Measurements from ENCODE around the gene LMNTD2. TPM values are rescaled to one million over a fixed set of nuclear protein-coding genes. Genes with fewer than 3 reads are reported as not detected.

LMNTD2 gene
- total and polyA plus RNA-seq, 2 experiments from 2014 or later, result 18.4 to 21.1 TPM

DNA sequence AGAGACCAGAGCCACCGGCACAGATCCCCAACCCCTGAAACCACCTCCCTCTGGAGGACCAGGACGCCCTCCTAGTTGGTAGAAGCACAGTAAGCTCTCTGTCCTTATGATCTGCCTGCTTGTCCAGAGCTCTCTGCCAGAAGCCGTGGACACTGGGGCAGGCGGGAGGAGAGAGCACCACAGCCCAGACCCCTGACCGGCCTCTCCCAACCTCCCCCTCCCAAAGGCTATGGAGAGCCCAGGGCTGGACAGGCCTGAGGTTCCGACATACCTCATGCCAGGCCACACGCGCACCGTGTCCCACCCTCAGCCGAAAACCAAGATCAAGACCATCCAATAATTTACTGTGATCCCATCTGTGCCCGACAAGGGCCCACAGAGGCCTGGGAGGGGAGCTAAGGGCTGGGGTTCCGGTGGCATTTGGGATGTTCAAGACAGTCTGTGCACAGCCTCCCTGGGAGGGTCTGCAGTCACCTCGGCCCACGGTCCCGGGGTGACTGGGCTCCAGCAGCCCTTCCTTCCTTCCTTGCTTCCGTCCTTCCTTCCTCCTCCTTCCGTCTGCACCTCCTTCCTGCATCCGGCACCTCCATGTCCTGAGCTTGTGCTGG lies 28.5 kb downstream of the LMNTD2 start:
- DNase-seq (ENCODE audit: low read depth in 1 of 2, low spot score in 1 of 2), result no peak
- TF ChIP-seq, protein P1, sequence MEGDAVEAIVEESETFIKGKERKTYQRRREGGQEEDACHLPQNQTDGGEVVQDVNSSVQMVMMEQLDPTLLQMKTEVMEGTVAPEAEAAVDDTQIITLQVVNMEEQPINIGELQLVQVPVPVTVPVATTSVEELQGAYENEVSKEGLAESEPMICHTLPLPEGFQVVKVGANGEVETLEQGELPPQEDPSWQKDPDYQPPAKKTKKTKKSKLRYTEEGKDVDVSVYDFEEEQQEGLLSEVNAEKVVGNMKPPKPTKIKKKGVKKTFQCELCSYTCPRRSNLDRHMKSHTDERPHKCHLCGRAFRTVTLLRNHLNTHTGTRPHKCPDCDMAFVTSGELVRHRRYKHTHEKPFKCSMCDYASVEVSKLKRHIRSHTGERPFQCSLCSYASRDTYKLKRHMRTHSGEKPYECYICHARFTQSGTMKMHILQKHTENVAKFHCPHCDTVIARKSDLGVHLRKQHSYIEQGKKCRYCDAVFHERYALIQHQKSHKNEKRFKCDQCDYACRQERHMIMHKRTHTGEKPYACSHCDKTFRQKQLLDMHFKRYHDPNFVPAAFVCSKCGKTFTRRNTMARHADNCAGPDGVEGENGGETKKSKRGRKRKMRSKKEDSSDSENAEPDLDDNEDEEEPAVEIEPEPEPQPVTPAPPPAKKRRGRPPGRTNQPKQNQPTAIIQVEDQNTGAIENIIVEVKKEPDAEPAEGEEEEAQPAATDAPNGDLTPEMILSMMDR (IDR thresholded peaks at IDR 0.05; ENCODE audit: low read depth, low read length), result no peak
- peaks cover 6% of the 10 kb centered on the region for H3K4me1 ChIP-seq (ENCODE audit: low read depth)

GRCh38 chr11:530960-531831 lies 29.3 kb downstream of the LMNTD2 start:
- Histone ChIP-seq H3K9me3 (ENCODE audit: low read depth) (no peaks in the 10 kb centered on the region), H3K4me1 (ENCODE audit: low read depth) (peaks cover 6% of the 10 kb centered on the region), H3K4me3 (no peak overlapping the region), H3K27me3 (no peaks in the 10 kb centered on the region), H3K36me3 (peaks cover 7% of the 10 kb centered on the region), H3K27ac (no peak overlapping the region)
- no peak for DNase-seq (ENCODE audit: low read depth in 1 of 2, low spot score in 1 of 2)
- TF ChIP-seq, protein P1 (IDR thresholded peaks at IDR 0.05; ENCODE audit: low read depth, low read length), result no peak

More for the DNA sequence above, 28.5 kb downstream of the LMNTD2 start:
- Histone ChIP-seq H3K27ac (no peak overlapping the region), H3K4me3 (no peak overlapping the region), H3K9me3 (ENCODE audit: low read depth) (no peaks in the 10 kb centered on the region), H3K36me3 (peaks cover 7% of the 10 kb centered on the region), H3K27me3 (no peaks in the 10 kb centered on the region)

DNA sequence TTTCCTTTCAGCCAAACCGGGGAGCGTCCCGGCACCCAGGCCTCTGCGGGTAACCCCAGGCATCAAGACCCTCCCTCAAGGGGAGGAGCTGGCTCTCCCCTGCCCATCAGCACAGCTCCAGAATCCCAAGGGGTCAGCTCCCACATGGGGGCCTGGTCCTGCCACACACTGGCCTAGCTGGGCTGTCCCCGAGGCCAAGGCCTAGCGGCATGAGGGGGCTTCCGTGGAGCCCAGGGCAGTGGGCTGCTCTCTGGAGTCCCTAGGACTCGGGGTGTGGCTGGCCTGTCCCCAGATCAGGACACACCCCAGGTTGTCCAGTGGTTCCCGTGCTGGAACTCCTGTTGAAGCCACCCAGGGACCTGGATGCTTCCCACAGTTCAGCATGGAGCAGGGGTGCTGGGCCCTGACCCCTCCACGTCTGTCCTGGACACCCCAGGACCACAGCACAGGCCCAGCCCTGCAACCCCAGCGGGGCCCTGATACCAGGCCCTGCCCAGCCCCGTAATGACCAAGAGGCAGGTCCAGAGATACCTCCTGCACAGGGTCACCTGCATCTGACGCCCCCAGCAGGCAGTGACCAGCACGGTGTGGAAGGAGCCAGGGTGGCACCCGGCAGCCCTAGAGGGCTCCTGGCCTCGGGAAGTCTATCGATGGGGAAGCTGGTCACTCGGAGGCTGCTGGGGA lies 30.7 kb downstream of the LMNTD2 start:
- TF ChIP-seq, protein P1 (IDR thresholded peaks at IDR 0.05; ENCODE audit: low read depth, low read length), result no peak
- H3K27ac ChIP-seq, result no peak overlapping the region
- H3K36me3 ChIP-seq, result peaks cover 7% of the 10 kb centered on the region
- H3K4me1 ChIP-seq (ENCODE audit: low read depth), result peaks cover 6% of the 10 kb centered on the region
- H3K4me3 ChIP-seq, result no peak overlapping the region
- H3K27me3 ChIP-seq, result no peaks in the 10 kb centered on the region
- DNase-seq (ENCODE audit: low read depth in 1 of 2, low spot score in 1 of 2), result no peak
- H3K9me3 ChIP-seq (ENCODE audit: low read depth), result no peaks in the 10 kb centered on the region

DNA sequence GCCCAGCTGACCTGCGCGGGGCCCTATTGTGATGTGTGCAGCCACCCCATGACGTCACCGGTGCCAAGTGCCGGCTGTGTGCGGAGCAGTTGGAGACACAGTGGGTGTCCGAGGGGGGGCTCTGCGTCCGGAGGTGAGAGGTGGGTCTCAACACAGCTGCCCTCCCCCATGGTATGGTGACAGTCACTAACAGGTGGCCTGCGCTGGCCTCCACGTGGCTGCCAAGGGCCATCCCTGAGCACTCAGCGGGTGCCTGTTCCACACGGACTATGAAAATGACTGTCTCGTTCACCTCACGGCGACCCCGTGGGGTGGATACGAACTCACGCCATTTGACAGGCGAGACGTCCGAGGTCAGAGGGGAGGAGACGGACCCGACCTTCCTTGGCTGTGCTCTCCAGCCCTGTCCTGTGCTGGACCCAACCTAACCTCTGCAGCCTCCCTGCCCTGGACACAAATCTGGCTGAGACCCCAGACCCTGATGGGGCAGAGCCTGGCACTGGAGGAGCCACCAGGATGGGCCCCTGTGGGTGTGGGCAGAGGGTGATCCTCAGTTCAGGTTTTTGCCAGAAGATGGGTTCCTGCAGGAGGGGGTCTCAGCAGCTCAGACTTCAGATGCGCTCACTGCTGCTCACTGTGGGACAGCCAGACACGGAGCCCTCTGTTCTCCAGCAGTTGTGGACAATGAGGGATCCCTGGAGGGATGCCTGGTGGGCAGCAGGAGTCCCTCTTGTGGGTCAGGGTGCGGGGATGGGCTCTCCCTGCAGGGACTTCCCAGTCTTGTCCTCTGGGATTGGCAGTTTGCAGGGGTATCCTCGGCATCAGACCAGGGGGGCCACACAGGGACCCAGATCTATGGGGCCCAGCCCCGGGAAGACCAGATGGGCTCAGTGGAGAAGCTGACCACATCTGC lies 31.5 kb downstream of the LMNTD2 start:
- H3K4me1 ChIP-seq (ENCODE audit: low read depth), result no peaks in the 10 kb centered on the region
- H3K36me3 ChIP-seq, result peaks cover 7% of the 10 kb centered on the region
- DNase-seq (ENCODE audit: low read depth in 1 of 2, low spot score in 1 of 2), result no peak
- H3K27me3 ChIP-seq, result no peaks in the 10 kb centered on the region
- H3K9me3 ChIP-seq (ENCODE audit: low read depth), result no peaks in the 10 kb centered on the region
- TF ChIP-seq, protein P1 (IDR thresholded peaks at IDR 0.05; ENCODE audit: low read depth, low read length), result no peak
- H3K27ac ChIP-seq, result no peak overlapping the region
- no peak overlapping the region for H3K4me3 ChIP-seq

All from cardiac muscle cell (in vitro differentiated cells and primary cell).